Smooth muscle cell (in vitro differentiated cells): ENCODE results near the gene ICAM3. TPM values are rescaled to one million over a fixed set of nuclear protein-coding genes. Genes with fewer than 3 reads are reported as not detected.
A peak's percentile ranks its signal among the peaks of the same experiment; 100 is the strongest.

Experiments used
- DNase-seq: peaks from one replicate; lab custom pipeline; 2025; ENCODE audit not compliant: unreplicated experiment; lab: John Stamatoyannopoulos, UW
- H2AFZ ChIP-seq: fragments of 200-600 bp; sonication (generic); 2 replicates; pipeline ENCODE4 v1.6.0; 2016; ENCODE audit warnings: antibody characterized with exemption, low read depth, mild to moderate bottlenecking
- H3F3A ChIP-seq: fragments of 200-600 bp; sonication (generic); 2 replicates; pipeline ENCODE4 v1.6.0; 2017; ENCODE audit warnings: antibody characterized with exemption, low read depth
- H3K27ac ChIP-seq: fragments of 200-600 bp; sonication (generic); 2 replicates; pipeline ENCODE4 v1.5.1; 2016; ENCODE audit warnings: low read depth, mild to moderate bottlenecking
- H3K27me3 ChIP-seq: fragments of 200-600 bp; sonication (generic); 2 replicates; pipeline ENCODE4 v1.6.1; 2016; ENCODE audit warnings: low read depth, mild to moderate bottlenecking
- H3K36me3 ChIP-seq: fragments of 200-600 bp; sonication (generic); 2 replicates; pipeline ENCODE4 v1.5.1; 2016; ENCODE audit warnings: low read depth
- H3K4me1 ChIP-seq: fragments of 200-600 bp; sonication (generic); 2 replicates; pipeline ENCODE4 v1.5.1; 2016; ENCODE audit warnings: low read depth
- H3K4me2 ChIP-seq: fragments of 200-600 bp; sonication (generic); 2 replicates; pipeline ENCODE4 v1.6.0; 2016; ENCODE audit warnings: mild to moderate bottlenecking
- H3K4me3 ChIP-seq: fragments of 200-600 bp; sonication (generic); 2 replicates; pipeline ENCODE4 v1.5.1; 2016; ENCODE audit warnings: mild to moderate bottlenecking
- H3K79me2 ChIP-seq: fragments of 200-600 bp; sonication (generic); 2 replicates; pipeline ENCODE4 v1.6.0; 2016; ENCODE audit warnings: low read depth, mild to moderate bottlenecking
- H3K9ac ChIP-seq: fragments of 200-600 bp; sonication (generic); 2 replicates; pipeline ENCODE4 v1.6.0; 2016; ENCODE audit warnings: low read depth
- H3K9me3 ChIP-seq: fragments of 200-600 bp; sonication (generic); replicated peaks from 2 replicates; pipeline ENCODE4 v1.5.1; 2016; ENCODE audit warnings: low read depth
- H4K20me1 ChIP-seq: fragments of 200-600 bp; sonication (generic); 2 replicates; pipeline ENCODE4 v1.6.0; 2016; ENCODE audit warnings: low read depth
- CTCF ChIP-seq: fragments of 200-600 bp; sonication (generic); IDR thresholded peaks from 2 replicates; pipeline ENCODE4 v1.5.1; 2017; ENCODE audit warnings: borderline replicate concordance, mild to moderate bottlenecking, antibody characterized with exemption; ENCODE audit not compliant: insufficient read depth, poor library complexity, severe bottlenecking
- WGBS: methylation state at CpG from one replicate; pipeline ENCODE4 v1.1.7; 2016; ENCODE audit warnings: low lambda C conversion rate; 5-methylcytosine and 5-hydroxymethylcytosine counted together
- polyA plus RNA-seq: library from polyadenylated mRNA; unstranded; fragments of >200 nt; fragmentation: Nextera tagmentation; extraction: Ambion mirVana; gene quantifications from 2 replicates; pipeline ENCODE4 v1.2.1, GENCODE V29; 2016
- total RNA-seq: library from RNA; depleted of rRNA; stranded (reverse); fragments of >200 nt; gene quantifications from 2 replicates; pipeline ENCODE4 v1.2.3, GENCODE V29; 2014

Gene ICAM3
- total and polyA plus RNA-seq, 2 experiments from 2014 or later, result 6.5 to 31.3 TPM

- Histone ChIP-seq H3K79me2 (no peaks in the 10 kb centered on the region), H3K27me3 (no peaks in the 10 kb centered on the region), H3K4me3 (peak within 1 kb of the TSS; percentile 93), H3F3A (peaks cover 7% of the 10 kb centered on the region), H3K4me1 (peaks cover 10% of the 10 kb centered on the region), H3K9ac (peak within 1 kb of the TSS; percentile 69), H3K36me3 (no peaks in the 10 kb centered on the region), H3K9me3 (no peaks in the 10 kb centered on the region), H3K4me2 (peak within 1 kb of the TSS; percentile 97), H4K20me1 (no peaks in the 10 kb centered on the region), H3K27ac (peak within 1 kb of the TSS; percentile 14), H2AFZ (peak within 1 kb of the TSS; percentile 84)
- WGBS, result 4% methylated on average over 37 of the region's 55 CpGs
- peak; percentile 74 for DNase-seq
- no peak for TF ChIP-seq CTCF
Observed at GRCh38 chr19:10315335-10316214, 23.8 kb downstream of the ICAM3 start, which contains the start of gene FDX2. TSS of gene FDX2 (minus strand) at chr19:10316015. CDS start at chr19:10315996, 19 bp downstream.

- no peak within 1 kb of the TSS for H3K9ac ChIP-seq
- no peaks in the 10 kb centered on the region for H3K9me3 ChIP-seq
- no peak within 1 kb of the TSS for H3K4me2 ChIP-seq
- peaks cover under 1% of the 10 kb centered on the region for H3K4me1 ChIP-seq
- H2AFZ ChIP-seq, result no peak within 1 kb of the TSS
- no peak for DNase-seq
- 96% methylated on average over 22 of the region's 24 CpGs for WGBS
- no peak for TF ChIP-seq CTCF
- H3K27ac ChIP-seq, result no peak within 1 kb of the TSS
- H3F3A ChIP-seq, result no peaks in the 10 kb centered on the region
- no peaks in the 10 kb centered on the region for H4K20me1 ChIP-seq
- no peaks in the 10 kb centered on the region for H3K79me2 ChIP-seq
- H3K36me3 ChIP-seq, result no peaks in the 10 kb centered on the region
- no peak within 1 kb of the TSS for H3K4me3 ChIP-seq
- no peaks in the 10 kb centered on the region for H3K27me3 ChIP-seq
Observed at GRCh38 chr19:10309423-10309822, 30.0 kb downstream of the ICAM3 start, which contains the start of gene ZGLP1. TSS of gene ZGLP1 (minus strand) at chr19:10309815.

GRCh38 chr19:10306327-10306726 is 33.1 kb downstream of the ICAM3 start:
- no peaks in the 10 kb centered on the region for H3K9me3 ChIP-seq
- TF ChIP-seq CTCF, result no peak
- H4K20me1 ChIP-seq, result no peaks in the 10 kb centered on the region
- H3K79me2 ChIP-seq, result no peaks in the 10 kb centered on the region
- DNase-seq, result no peak
- H3K4me3 ChIP-seq, result no peak overlapping the region
- 94% methylated on average over 5 of the region's 5 CpGs for WGBS
- no peaks in the 10 kb centered on the region for H3K4me1 ChIP-seq
- no peak overlapping the region for H2AFZ ChIP-seq
- no peaks in the 10 kb centered on the region for H3K36me3 ChIP-seq
- H3K27me3 ChIP-seq, result no peaks in the 10 kb centered on the region
- no peak overlapping the region for H3K4me2 ChIP-seq
- no peaks in the 10 kb centered on the region for H3F3A ChIP-seq
- H3K27ac ChIP-seq, result no peak overlapping the region
- H3K9ac ChIP-seq, result no peak overlapping the region
